Measurements from ENCODE around the gene IRF1. TPM values are rescaled to one million over a fixed set of nuclear protein-coding genes. Genes with fewer than 3 reads are reported as not detected.

Gene IRF1
- total RNA-seq, 4 donors from 2014 or later, result 8.3 to 66.7 (median 16.1) TPM

DNA sequence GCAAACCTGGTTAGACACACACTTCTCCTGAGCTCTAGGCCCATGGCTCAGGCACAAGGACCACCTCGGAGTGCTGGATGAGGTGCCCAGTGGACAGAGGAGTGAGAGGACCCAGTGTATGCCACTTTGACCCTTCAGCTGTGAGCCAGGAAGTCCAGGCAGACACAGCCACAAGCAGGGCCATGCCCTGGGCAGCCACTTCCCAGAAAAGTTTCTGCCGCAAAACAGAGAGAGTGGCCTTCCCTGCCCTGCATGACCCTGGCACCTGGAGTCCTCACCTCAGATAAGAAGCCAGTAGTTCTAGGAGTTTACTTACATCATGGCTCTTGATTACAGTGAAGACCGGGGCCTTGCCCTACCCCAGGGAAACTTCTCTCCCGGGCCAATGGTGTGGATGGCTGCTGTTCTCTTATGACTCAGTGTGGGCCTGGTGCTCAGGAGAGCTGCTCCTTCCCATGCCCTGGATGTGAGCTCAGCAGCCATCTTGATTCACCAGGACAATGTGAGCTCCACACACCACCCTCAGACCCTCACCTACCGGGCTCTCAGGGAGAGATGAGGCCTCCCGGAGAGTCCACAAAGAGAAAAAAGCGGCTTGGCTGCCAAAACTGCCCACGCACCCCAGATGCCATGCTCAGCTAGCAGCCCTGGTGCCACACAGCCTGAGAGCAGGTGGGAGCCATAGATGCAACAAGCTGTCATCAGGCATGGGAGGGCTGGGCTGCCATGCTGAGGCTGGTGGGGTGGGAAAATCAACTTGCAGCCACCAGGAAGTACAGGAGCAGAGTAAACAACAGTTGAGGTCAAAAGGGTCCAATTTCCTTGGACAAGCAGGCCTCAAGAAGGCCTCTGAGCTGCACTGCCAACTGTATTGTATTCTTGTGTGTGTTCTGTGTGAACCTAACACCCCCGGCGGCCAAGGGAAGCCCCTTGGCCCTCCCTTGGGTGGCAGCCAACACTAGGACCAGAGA, 11.7 kb upstream of the IRF1 start:
- TF ChIP-seq, protein P1, sequence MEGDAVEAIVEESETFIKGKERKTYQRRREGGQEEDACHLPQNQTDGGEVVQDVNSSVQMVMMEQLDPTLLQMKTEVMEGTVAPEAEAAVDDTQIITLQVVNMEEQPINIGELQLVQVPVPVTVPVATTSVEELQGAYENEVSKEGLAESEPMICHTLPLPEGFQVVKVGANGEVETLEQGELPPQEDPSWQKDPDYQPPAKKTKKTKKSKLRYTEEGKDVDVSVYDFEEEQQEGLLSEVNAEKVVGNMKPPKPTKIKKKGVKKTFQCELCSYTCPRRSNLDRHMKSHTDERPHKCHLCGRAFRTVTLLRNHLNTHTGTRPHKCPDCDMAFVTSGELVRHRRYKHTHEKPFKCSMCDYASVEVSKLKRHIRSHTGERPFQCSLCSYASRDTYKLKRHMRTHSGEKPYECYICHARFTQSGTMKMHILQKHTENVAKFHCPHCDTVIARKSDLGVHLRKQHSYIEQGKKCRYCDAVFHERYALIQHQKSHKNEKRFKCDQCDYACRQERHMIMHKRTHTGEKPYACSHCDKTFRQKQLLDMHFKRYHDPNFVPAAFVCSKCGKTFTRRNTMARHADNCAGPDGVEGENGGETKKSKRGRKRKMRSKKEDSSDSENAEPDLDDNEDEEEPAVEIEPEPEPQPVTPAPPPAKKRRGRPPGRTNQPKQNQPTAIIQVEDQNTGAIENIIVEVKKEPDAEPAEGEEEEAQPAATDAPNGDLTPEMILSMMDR (IDR thresholded peaks at IDR 0.05; ENCODE audit: low read depth), result no peak

DNA sequence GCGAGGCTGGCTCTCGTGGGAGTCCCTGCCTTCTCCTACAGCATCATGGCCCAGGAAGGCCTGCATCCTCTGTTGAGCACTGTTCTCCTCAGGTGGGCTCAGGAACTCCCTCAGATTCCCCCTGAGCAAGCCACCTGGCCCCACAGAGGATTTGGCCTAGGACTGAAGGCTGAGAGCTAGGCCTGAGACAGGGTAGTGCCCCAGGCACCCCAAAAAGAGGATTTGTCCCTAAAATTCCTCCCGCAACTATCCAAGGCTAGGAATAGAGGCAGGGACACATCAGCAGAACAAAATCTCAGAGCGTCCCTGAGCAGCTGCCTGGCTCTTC, 11.0 kb upstream of the IRF1 start:
- TF ChIP-seq, protein P1 (IDR thresholded peaks at IDR 0.05; ENCODE audit: low read depth), result no peak

DNA sequence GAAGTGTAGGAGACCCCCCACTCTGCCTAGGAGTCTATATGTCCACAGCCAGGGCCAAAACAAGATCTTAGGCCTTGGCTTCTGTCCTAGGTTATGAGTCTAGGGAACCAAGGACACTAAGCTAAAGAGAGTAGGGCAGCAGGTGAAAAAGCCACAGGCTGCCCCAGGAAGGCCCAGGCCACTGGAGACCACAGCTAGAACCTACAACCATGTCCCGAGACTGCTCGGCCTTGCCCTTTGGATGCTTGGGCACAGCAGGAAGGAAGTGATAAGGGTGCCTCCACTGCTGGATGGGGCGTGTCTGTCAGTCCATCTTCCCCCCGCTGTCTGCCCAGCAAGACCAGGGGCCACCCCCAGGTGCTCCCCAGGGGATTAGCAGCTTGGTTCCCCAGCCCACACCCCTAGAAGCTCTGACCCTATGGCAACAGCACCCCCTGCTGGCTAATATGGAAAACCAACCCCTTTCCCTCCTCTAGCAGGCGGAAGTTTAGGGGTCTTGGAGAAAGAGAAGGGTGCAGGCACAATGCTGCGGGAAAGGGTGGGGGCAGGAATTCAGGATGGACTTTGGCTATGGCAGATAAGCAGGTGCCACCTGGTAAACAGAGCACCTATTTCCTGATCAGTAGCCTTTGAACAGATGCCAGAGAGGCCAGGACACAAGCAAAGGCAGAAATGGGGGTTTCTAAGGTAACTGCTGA, 10.5 kb upstream of the IRF1 start:
- TF ChIP-seq, protein P1 (IDR thresholded peaks at IDR 0.05; ENCODE audit: low read depth), result no peak

DNA sequence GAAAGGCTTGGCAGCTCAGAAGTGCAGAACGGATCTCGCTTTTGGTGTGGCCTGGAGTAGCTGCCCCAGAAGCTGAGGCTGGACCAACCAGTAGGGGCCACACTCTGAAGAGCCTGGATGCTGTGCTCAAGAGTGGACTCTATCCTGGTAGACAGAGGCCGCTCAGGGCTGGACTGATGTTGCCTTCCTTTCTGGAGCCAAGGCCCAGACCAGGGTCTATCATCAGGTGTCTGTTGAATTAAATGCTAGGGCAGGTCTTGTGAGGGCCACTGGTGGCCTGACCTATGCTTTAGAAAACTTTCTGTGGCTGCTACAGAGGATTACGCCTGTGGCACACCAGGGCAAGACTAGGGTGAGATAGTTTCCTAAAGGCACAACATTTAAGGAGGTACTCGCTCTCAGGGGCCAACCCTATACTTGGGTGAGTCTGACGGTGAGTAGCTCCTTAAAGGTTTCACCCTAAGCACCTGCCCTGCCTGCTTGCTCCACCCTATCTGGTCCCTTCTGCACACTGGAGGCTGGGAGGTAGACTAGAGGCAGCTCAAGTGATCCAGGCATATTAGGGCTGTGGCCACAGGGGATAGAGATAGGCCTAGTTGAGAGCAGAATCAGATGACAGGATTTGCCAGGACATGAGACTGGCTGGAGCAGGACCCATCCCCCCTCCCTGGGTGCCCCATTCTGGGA, 9.8 kb upstream of the IRF1 start:
- TF ChIP-seq, protein P1 (IDR thresholded peaks at IDR 0.05; ENCODE audit: low read depth), result no peak

DNA sequence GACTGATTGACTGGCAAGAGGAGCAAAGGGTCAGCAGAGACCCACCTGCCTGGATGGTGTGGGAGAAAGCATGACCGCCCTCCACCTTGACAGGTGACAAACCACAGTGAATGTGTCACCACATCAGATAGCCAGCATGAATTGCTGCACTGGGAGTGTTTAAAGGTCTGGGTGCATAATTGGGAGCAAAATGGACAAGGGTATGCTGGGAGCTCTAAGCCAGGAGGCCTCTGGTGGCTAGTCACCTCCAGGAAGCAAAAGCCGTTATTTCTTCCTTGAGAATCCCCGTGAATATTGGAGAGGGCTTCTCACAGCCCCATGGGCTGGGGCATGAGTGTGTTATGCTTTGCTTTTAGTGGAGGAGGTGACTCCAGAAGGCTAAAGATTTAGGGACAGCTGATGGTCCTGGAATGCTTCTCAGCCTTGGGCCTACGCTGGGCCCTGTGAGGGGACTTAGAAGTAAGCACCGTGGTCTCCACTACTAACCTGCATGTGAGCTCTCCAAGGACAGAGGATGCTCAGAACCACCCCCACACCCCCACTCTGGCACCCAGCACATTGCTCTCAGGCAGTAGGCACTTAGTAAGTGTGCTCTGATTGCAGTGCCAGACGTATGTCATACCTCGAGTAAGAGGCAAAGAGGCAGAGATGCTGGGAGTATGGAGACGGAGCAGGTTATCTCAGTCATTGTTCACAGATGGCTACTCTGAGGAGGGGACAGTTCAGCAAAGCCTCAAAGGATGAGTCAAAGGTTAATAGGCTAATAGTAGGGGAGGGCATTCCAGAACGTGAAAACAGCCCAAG, 9.1 kb upstream of the IRF1 start:
- TF ChIP-seq, protein P1 (IDR thresholded peaks at IDR 0.05; ENCODE audit: low read depth), result no peak

DNA sequence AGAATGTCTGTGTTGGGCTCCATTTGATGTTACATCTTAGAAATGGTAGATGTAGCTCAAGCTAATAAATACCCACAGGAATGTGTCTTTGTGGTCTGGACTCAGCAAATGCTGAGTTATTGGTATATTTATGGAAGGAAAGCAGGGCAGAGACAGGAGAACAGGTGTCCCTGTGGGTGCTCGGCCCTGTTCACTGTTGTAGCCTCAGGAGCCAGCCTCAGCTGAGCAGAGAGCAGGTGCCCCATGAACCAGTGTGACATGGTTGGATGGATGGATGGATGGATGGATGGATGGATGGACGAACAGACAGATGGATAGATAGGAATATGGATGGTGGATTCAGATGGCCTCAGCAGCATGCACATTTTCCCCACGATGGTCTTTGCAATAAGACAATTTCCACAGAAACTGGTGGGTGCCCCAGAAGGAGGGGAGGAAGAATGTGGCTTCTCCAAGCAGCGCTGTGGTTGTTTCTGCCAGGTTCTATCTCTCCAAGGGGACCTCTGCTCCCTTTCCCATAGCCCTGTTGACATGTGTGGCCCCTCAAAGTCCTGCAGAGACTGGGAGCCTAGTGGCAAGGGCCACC, 8.2 kb upstream of the IRF1 start:
- TF ChIP-seq, protein P1 (IDR thresholded peaks at IDR 0.05; ENCODE audit: low read depth), result no peak
